Calu3 (cell line): ENCODE results near the gene PAX9. TPM values are rescaled to one million over a fixed set of nuclear protein-coding genes. Genes with fewer than 3 reads are reported as not detected.

ENCODE experiments used
- BruUV-seq: library from RNA; stranded (reverse); fragments of 400-500 nt; replicated peaks from 2 replicates; lab custom pipeline; 2021; lab: Mats Ljungman, UMichigan
- CTCF ChIA-PET: fragments of 300-600 bp; sonication (Branson Sonifier 250); formaldehyde crosslinking; loops from one replicate; lab custom pipeline; 2022; ENCODE audit warnings: antibody characterized with exemption; lab: Charles Lee
- DNase-seq: peaks from one replicate; pipeline ENCODE4 v3.0.0; 2022
- H3K27ac Mint-ChIP-seq: one replicate; pipeline ENCODE4 v1.8.0; 2022; ENCODE audit warnings: mixed read lengths; ENCODE audit not compliant: unreplicated experiment
- H3K27me3 Mint-ChIP-seq: one replicate; pipeline ENCODE4 v1.8.0; 2022; ENCODE audit warnings: mixed read lengths; ENCODE audit not compliant: unreplicated experiment
- H3K36me3 Mint-ChIP-seq: one replicate; pipeline ENCODE4 v1.8.0; 2022; ENCODE audit warnings: mild to moderate bottlenecking, moderate library complexity, mixed read lengths; ENCODE audit not compliant: insufficient read depth, unreplicated experiment
- H3K4me1 Mint-ChIP-seq: one replicate; pipeline ENCODE4 v1.8.0; 2022; ENCODE audit warnings: mild to moderate bottlenecking, low read depth, mixed read lengths; ENCODE audit not compliant: unreplicated experiment
- H3K4me3 Mint-ChIP-seq: one replicate; pipeline ENCODE4 v1.8.0; 2022; ENCODE audit warnings: mild to moderate bottlenecking, low read depth, moderate library complexity, mixed read lengths; ENCODE audit not compliant: unreplicated experiment
- H3K9me3 Mint-ChIP-seq: one replicate; pipeline ENCODE4 v1.8.0; 2022; ENCODE audit warnings: low read depth, mixed read lengths; ENCODE audit not compliant: unreplicated experiment
- intact Hi-C: fragments of 100-400 bp; cut with micrococcal nuclease; formaldehyde crosslinking; loops from one replicate; pipeline ENCODE4 v1.10.0; 2022; ENCODE audit not compliant: unreplicated experiment
- total RNA-seq: library from RNA; stranded (reverse); gene quantifications from 2 replicates; pipeline ENCODE4 v1.2.3, GENCODE V29; 2022
- TF ChIP-seq, protein P1 (sequence below): fragments of 200-600 bp; IDR thresholded peaks from one replicate; pipeline ENCODE4 v1.8.0; 2022; ENCODE audit warnings: antibody characterized with exemption; ENCODE audit not compliant: unreplicated experiment

PAX9 gene
- total RNA-seq, 1 experiment from 2014 or later, result 4.5 TPM

GRCh38 chr14:36656687-36657398, 4.8 kb upstream of the PAX9 start:
- CTCF ChIA-PET, result interaction anchor here (0.6 to 1.9 kb wide), 8 partner anchors 9 to 576 kb away, joined by 3 to 10 read pairs (median 4); no protein-coding TSS in a partner anchor
- H3K4me3 Mint-ChIP-seq, result peak overlapping the region; percentile 66
- TF ChIP-seq, protein P1, sequence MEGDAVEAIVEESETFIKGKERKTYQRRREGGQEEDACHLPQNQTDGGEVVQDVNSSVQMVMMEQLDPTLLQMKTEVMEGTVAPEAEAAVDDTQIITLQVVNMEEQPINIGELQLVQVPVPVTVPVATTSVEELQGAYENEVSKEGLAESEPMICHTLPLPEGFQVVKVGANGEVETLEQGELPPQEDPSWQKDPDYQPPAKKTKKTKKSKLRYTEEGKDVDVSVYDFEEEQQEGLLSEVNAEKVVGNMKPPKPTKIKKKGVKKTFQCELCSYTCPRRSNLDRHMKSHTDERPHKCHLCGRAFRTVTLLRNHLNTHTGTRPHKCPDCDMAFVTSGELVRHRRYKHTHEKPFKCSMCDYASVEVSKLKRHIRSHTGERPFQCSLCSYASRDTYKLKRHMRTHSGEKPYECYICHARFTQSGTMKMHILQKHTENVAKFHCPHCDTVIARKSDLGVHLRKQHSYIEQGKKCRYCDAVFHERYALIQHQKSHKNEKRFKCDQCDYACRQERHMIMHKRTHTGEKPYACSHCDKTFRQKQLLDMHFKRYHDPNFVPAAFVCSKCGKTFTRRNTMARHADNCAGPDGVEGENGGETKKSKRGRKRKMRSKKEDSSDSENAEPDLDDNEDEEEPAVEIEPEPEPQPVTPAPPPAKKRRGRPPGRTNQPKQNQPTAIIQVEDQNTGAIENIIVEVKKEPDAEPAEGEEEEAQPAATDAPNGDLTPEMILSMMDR, result no peak
- intact Hi-C loops, result loop anchor here (5.0 kb wide), 1 partner anchor 115 kb away; no protein-coding TSS in a partner anchor
- H3K36me3 Mint-ChIP-seq, result peaks cover 8% of the 10 kb centered on the region
- H3K27me3 Mint-ChIP-seq, result peaks cover 51% of the 10 kb centered on the region
- BruUV-seq, result no TSS peak
- no peak for DNase-seq
- H3K27ac Mint-ChIP-seq, result no peak overlapping the region
- H3K4me1 Mint-ChIP-seq, result peaks cover 20% of the 10 kb centered on the region
- H3K9me3 Mint-ChIP-seq, result no peaks in the 10 kb centered on the region

DNA sequence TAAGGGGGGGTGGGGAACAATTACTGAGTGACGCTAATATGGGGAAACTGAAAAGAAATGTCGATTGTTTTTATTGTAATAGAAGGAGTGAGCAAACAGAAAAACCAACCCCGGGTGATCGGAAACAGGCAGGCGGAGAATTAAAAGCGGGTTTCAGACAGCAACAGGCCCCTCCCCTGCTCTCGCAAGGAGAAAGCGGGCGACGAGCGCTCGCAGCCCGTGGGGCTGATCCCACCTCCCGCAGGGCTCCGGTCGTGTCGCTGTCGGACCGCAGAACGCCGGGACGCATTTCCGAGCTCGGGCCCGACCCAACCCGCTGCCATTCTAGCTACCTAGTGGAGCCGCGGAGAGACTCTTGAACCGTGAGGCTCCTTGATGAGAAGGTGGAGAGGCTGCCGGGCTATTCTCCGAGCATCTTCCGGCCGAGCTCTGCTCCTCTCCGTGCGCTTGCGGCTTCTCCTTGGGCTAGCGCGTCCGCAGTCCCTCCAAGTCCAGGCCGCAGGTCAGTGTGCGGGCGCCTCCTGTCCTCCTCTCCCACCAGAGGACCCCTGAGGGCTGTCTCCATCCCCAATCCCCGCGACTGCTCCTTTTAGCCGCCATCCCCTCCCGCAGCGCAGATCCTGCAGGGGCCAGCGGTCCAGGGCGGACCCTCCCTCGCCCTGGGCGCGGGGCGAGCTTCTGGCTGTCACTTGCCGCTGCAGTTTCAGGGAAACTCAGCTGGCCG, 4.1 kb upstream of the PAX9 start:
- Mint-ChIP-seq H3K36me3 (peaks cover 15% of the 10 kb centered on the region), H3K4me3 (peak overlapping the region; percentile 20), H3K4me1 (peaks cover 27% of the 10 kb centered on the region), H3K9me3 (no peaks in the 10 kb centered on the region), H3K27ac (no peak overlapping the region), H3K27me3 (peaks cover 50% of the 10 kb centered on the region)
- no peak for DNase-seq
- intact Hi-C loops, result loop anchor here (5.0 kb wide), 1 partner anchor 115 kb away; no protein-coding TSS in a partner anchor
- TF ChIP-seq, protein P1, result no peak
- CTCF ChIA-PET, result interaction anchor here (0.6 to 1.9 kb wide), 3 partner anchors 10 to 575 kb away, joined by 3 to 8 read pairs (median 3); no protein-coding TSS in a partner anchor
- no TSS peak for BruUV-seq

- Mint-ChIP-seq H3K27me3 (peaks cover 42% of the 10 kb centered on the region), H3K36me3 (peaks cover 17% of the 10 kb centered on the region), H3K4me3 (no peak overlapping the region), H3K9me3 (no peaks in the 10 kb centered on the region), H3K27ac (no peak overlapping the region), H3K4me1 (peaks cover 27% of the 10 kb centered on the region)
- no peak for DNase-seq
- intact Hi-C loops, result loop anchor here (5.0 kb wide), 1 partner anchor 114 kb away; no protein-coding TSS in a partner anchor
- TF ChIP-seq, protein P1, result no peak
- CTCF ChIA-PET, result no interaction called here
- no TSS peak for BruUV-seq
These were observed 3.3 kb upstream of the PAX9 start for GRCh38 chr14:36658123-36659009.
